ENCODE data around the gene DZIP1L.

The DZIP1L gene

DNA sequence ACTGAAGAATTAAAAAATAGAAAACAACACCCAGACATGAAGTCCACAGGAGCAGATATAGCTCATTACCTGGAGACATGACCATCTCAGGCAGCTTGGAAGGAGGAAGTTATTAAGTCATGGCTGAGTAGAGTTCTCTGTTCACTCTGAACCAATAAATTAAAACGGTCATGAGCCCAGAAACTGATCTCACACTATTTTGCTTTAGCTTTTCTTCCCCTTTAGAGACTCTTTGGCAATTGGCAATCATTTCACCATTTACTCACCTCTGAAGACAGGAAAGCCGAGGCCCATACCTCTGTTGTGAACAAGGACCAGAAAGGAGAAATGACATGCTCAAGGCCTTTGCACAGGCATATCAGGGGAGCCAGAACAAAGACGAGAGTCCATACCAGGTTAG is 78.8 kb downstream of the DZIP1L start:
- H3K4me3 ChIP-seq (ENCODE audit: low read length) = no peak overlapping the region
- no peak for DNase-seq (ENCODE audit: low read depth, low spot score)
- no CpG with 5 or more reads among the region's 3 CpGs for WGBS (ENCODE audit: insufficient coverage, insufficient read length)
- H3K36me3 ChIP-seq (ENCODE audit: control insufficient read depth, insufficient read depth, low read length) = no peaks in the 10 kb centered on the region
- no peak overlapping the region for H3K27ac ChIP-seq (ENCODE audit: low read length)
- H3K9me3 ChIP-seq (ENCODE audit: control insufficient read depth, insufficient read depth, low read length) = no peaks in the 10 kb centered on the region
- H3K27me3 ChIP-seq (ENCODE audit: control insufficient read depth, insufficient read depth, low read length) = no peaks in the 10 kb centered on the region
- H3K4me1 ChIP-seq (ENCODE audit: control insufficient read depth, insufficient read depth, low read length) = no peaks in the 10 kb centered on the region

DNA sequence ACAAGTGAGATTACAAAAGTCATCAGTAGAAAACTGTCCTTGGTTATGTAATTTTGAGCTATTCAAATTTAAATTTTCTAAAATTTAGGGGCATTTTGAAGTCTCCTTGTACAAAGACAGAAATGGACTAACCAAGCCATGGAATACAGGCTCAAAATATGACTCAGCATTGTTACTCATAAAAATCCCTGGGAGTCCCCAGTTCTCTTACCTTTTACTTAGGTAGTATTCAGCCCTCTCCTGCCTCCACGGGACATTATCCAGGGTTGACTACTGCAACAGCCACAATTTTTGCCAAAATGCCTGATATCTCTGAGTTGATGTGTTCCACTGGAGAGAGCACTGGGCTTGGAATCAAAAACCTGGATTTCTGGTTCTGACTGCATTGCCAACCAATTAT is 80.5 kb downstream of the DZIP1L start:
- WGBS (ENCODE audit: insufficient coverage, insufficient read length) = no CpG with 5 or more reads among the region's 1 CpG
- DNase-seq (ENCODE audit: low read depth, low spot score) = no peak
- Histone ChIP-seq H3K27me3 (ENCODE audit: control insufficient read depth, insufficient read depth, low read length) (no peaks in the 10 kb centered on the region), H3K4me1 (ENCODE audit: control insufficient read depth, insufficient read depth, low read length) (no peaks in the 10 kb centered on the region), H3K9me3 (ENCODE audit: control insufficient read depth, insufficient read depth, low read length) (no peaks in the 10 kb centered on the region), H3K36me3 (ENCODE audit: control insufficient read depth, insufficient read depth, low read length) (no peaks in the 10 kb centered on the region), H3K27ac (ENCODE audit: low read length) (no peak overlapping the region), H3K4me3 (ENCODE audit: low read length) (no peak overlapping the region)

DNA sequence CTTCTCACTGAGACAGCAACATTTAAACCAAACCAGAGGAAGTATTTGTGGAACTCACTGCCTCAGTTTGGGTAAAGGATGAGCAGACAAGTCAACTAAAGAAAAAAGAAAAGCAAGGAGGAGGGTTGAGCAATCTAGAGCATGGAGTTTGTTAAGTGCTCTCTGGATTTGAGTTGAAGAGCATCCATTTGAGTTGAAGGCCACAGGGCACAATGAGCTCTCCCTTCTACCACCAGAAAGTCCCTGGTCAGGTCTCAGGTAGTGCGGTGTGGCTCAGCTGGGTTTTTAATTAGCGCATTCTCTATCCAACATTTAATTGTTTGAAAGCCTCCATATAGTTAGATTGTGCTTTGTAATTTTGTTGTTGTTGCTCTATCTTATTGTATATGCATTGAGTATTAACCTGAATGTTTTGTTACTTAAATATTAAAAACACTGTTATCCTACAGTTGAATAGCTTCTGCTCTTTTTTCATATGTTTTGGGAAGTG is 82.2 kb downstream of the DZIP1L start:
- Histone ChIP-seq H3K4me3 (ENCODE audit: low read length) (no peak overlapping the region), H3K27me3 (ENCODE audit: control insufficient read depth, insufficient read depth, low read length) (no peaks in the 10 kb centered on the region), H3K9me3 (ENCODE audit: control insufficient read depth, insufficient read depth, low read length) (no peaks in the 10 kb centered on the region), H3K27ac (ENCODE audit: low read length) (no peak overlapping the region), H3K36me3 (ENCODE audit: control insufficient read depth, insufficient read depth, low read length) (no peaks in the 10 kb centered on the region), H3K4me1 (ENCODE audit: control insufficient read depth, insufficient read depth, low read length) (no peaks in the 10 kb centered on the region)
- DNase-seq (ENCODE audit: low read depth, low spot score) = no peak
- WGBS (ENCODE audit: insufficient coverage, insufficient read length) = no CpG with 5 or more reads among the region's 2 CpGs

DNA sequence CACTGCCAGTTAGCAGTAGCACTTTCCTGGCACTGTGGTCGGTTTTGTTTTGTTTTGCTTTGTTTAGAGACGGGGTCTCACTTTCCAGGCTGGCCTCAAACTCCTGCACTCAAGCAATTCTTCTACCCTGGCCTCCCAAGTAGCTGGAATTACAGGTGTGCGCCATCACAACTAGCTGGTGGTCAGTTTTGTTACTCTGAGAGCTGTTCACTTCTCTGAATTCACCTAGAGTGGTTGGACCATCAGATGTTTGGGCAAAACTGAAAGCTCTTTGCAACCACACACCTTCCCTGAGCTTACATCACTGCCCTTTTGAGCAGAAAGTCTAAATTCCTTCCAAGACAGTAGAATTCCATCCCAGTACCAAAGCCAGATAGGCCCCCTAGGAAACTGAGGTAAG is 82.8 kb downstream of the DZIP1L start:
- no peak for DNase-seq (ENCODE audit: low read depth, low spot score)
- Histone ChIP-seq H3K27me3 (ENCODE audit: control insufficient read depth, insufficient read depth, low read length) (no peaks in the 10 kb centered on the region), H3K9me3 (ENCODE audit: control insufficient read depth, insufficient read depth, low read length) (no peaks in the 10 kb centered on the region), H3K27ac (ENCODE audit: low read length) (no peak overlapping the region), H3K4me3 (ENCODE audit: low read length) (no peak overlapping the region), H3K36me3 (ENCODE audit: control insufficient read depth, insufficient read depth, low read length) (no peaks in the 10 kb centered on the region), H3K4me1 (ENCODE audit: control insufficient read depth, insufficient read depth, low read length) (no peaks in the 10 kb centered on the region)
- WGBS (ENCODE audit: insufficient coverage, insufficient read length) = no CpG with 5 or more reads among the region's 3 CpGs

DNA sequence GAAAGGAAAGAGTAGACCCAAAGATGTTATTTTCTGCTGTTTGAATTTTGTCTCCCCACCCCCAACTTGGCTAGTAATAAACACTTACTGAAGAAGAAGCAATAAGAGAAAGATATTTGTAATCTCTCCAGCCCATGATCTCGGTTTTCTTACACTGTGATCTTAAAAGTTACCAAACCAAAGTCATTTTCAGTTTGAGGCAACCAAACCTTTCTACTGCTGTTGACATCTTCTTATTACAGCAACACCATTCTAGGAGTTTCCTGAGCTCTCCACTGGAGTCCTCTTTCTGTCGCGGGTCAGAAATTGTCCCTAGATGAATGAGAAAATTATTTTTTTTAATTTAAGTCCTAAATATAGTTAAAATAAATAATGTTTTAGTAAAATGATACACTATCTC is 83.9 kb downstream of the DZIP1L start:
- no CpG with 5 or more reads among the region's 3 CpGs for WGBS (ENCODE audit: insufficient coverage, insufficient read length)
- H3K27ac ChIP-seq (ENCODE audit: low read length) = no peak overlapping the region
- no peaks in the 10 kb centered on the region for H3K27me3 ChIP-seq (ENCODE audit: control insufficient read depth, insufficient read depth, low read length)
- no peaks in the 10 kb centered on the region for H3K9me3 ChIP-seq (ENCODE audit: control insufficient read depth, insufficient read depth, low read length)
- no peak for DNase-seq (ENCODE audit: low read depth, low spot score)
- H3K4me1 ChIP-seq (ENCODE audit: control insufficient read depth, insufficient read depth, low read length) = no peaks in the 10 kb centered on the region
- no peaks in the 10 kb centered on the region for H3K36me3 ChIP-seq (ENCODE audit: control insufficient read depth, insufficient read depth, low read length)
- no peak overlapping the region for H3K4me3 ChIP-seq (ENCODE audit: low read length)

DNA sequence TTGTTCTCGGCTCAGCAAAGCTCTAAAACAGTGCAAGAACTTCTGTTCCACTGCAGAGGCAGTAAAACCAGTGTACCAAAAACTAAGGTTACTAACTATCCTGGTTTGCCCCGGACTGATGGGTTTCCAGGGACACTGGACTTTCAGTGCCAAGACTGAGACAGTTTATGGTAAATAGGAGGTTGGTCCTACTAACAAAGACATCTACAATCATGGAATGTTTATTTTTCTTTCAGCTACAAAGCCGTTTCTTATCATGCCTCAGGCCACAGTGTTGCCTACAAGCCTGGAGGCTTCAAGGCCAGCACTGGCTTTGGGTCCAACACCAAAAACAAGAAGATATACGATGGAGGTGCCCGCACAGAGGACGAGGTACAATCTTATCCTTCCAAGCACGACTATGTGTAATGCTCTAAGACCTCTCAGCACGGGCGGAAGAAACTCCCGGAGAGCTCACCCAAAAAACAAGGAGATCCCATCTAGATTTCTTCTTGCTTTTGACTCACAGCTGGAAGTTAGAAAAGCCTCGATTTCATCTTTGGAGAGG is 84.6 kb downstream of the DZIP1L start:
- Histone ChIP-seq H3K27me3 (ENCODE audit: control insufficient read depth, insufficient read depth, low read length) (no peaks in the 10 kb centered on the region), H3K4me3 (ENCODE audit: low read length) (no peak overlapping the region), H3K9me3 (ENCODE audit: control insufficient read depth, insufficient read depth, low read length) (no peaks in the 10 kb centered on the region), H3K27ac (ENCODE audit: low read length) (no peak overlapping the region), H3K4me1 (ENCODE audit: control insufficient read depth, insufficient read depth, low read length) (no peaks in the 10 kb centered on the region), H3K36me3 (ENCODE audit: control insufficient read depth, insufficient read depth, low read length) (no peaks in the 10 kb centered on the region)
- no CpG with 5 or more reads among the region's 11 CpGs for WGBS (ENCODE audit: insufficient coverage, insufficient read length)
- no peak for DNase-seq (ENCODE audit: low read depth, low spot score)

DNA sequence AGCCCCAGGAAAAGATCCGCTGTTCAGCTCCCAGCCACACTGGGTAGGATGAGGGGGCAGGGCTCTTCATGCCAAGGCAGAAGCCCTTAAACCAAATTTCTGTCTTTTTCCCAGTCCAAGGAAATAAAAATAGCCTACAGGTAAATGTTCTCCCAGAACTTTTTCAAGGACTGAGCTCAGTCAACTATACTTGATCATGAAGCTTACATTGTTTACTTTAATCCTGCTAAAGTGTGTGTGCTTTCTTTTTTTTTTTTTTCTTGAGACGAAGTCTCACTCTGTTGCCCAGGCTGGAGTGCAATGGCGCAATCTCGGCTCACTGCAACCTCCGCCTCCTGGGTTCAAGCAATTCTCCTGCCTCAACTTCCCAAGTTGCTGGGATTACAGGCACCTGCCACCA is 87.6 kb downstream of the DZIP1L start:
- Histone ChIP-seq H3K4me3 (ENCODE audit: low read length) (no peak overlapping the region), H3K27ac (ENCODE audit: low read length) (no peak overlapping the region), H3K4me1 (ENCODE audit: control insufficient read depth, insufficient read depth, low read length) (no peaks in the 10 kb centered on the region), H3K36me3 (ENCODE audit: control insufficient read depth, insufficient read depth, low read length) (no peaks in the 10 kb centered on the region), H3K27me3 (ENCODE audit: control insufficient read depth, insufficient read depth, low read length) (no peaks in the 10 kb centered on the region), H3K9me3 (ENCODE audit: control insufficient read depth, insufficient read depth, low read length) (no peaks in the 10 kb centered on the region)
- no peak for DNase-seq (ENCODE audit: low read depth, low spot score)
- WGBS (ENCODE audit: insufficient coverage, insufficient read length) = no CpG with 5 or more reads among the region's 5 CpGs

DNA sequence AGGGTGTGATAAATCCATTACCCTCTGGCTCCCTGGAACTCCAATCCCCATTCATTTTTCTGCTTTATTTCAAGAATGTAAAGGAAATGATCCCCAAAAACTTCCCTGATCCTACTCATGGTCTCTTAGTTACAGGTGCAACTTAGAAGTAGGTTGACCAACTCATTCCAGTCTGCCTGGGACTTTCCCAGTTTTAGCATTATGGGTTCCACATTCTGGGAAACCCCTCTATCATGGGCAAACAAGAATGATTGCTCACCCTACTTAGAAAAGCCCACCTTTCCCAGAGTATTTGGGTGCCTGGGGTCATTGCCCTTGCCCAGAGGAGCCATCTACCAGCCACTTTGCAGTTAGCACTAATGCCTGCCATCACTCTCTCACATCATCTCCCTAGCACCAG is 89.9 kb downstream of the DZIP1L start:
- Histone ChIP-seq H3K9me3 (ENCODE audit: control insufficient read depth, insufficient read depth, low read length) (no peaks in the 10 kb centered on the region), H3K36me3 (ENCODE audit: control insufficient read depth, insufficient read depth, low read length) (no peaks in the 10 kb centered on the region), H3K27ac (ENCODE audit: low read length) (no peak overlapping the region), H3K27me3 (ENCODE audit: control insufficient read depth, insufficient read depth, low read length) (no peaks in the 10 kb centered on the region), H3K4me1 (ENCODE audit: control insufficient read depth, insufficient read depth, low read length) (no peaks in the 10 kb centered on the region), H3K4me3 (ENCODE audit: low read length) (no peak overlapping the region)
- no peak for DNase-seq (ENCODE audit: low read depth, low spot score)

DNA sequence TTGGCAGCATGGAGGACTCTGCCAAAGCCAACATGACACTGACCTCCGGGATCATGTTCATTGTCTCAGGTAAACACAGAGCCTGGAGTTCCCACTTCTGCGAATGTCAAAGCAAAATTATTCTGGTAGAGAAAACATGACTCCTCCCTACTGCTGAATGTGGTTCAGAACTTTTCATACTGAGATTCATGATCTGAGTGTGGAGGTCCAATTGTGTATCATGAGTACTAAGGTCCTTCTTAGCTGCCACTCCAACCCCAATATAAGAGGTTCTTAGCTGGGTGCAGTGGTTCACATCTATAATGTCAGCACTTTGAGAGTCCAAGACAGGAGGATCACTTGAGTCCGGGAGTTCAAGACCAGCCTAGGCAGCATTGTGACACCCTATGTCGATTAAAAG is 91.7 kb downstream of the DZIP1L start:
- no peaks in the 10 kb centered on the region for H3K9me3 ChIP-seq (ENCODE audit: control insufficient read depth, insufficient read depth, low read length)
- whole genome bisulfite sequencing (ENCODE audit: insufficient coverage, insufficient read length) = no CpG with 5 or more reads among the region's 4 CpGs
- no peak for DNase-seq (ENCODE audit: low read depth, low spot score)

DNA sequence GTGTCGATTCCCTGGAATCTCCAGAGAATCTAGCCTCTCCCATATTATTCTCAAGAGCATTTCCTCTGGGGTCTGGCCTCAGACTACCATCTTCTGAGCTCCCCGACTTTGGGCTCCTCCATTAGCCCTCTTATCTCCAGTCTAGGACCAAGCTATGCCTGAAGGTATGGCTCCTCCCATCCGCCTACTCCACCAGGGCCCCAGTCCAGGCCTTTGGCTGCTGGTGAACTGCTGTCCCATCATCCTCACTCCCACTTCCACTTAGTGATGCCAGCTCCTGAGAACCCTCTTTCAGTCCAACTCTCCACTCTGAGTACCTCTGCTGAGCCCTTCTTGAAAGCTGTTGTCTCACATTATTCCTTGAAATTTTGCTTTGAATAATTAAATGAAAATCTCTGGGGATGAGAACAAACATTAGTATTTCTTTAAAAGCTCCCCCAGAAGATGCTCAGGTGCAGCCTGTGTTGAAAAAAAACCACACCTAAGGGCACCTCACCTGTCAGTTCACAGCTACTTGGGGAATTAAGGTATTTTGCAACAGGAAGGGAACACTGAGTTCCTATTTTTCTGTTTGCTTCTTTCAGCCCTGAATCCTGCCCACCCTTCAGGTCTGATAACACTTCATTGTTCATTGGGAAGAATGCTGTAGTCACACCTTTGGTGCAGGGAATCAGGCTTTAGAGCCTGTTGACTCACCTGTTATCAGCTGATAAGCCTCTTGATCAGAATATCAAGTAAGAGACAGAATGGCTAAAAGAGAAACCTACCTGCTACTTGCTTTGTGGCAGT is 95.9 kb downstream of the DZIP1L start:
- Histone ChIP-seq H3K36me3 (ENCODE audit: control insufficient read depth, insufficient read depth, low read length) (no peaks in the 10 kb centered on the region), H3K4me3 (ENCODE audit: low read length) (no peak overlapping the region), H3K4me1 (ENCODE audit: control insufficient read depth, insufficient read depth, low read length) (no peaks in the 10 kb centered on the region), H3K27me3 (ENCODE audit: control insufficient read depth, insufficient read depth, low read length) (no peaks in the 10 kb centered on the region), H3K27ac (ENCODE audit: low read length) (no peak overlapping the region), H3K9me3 (ENCODE audit: control insufficient read depth, insufficient read depth, low read length) (no peaks in the 10 kb centered on the region)
- no CpG with 5 or more reads among the region's 3 CpGs for WGBS (ENCODE audit: insufficient coverage, insufficient read length)
- no peak for DNase-seq (ENCODE audit: low read depth, low spot score)

More for the DNA sequence above, 91.7 kb downstream of the DZIP1L start:
- no peak overlapping the region for H3K4me3 ChIP-seq (ENCODE audit: low read length)
- no peaks in the 10 kb centered on the region for H3K4me1 ChIP-seq (ENCODE audit: control insufficient read depth, insufficient read depth, low read length)
- no peaks in the 10 kb centered on the region for H3K27me3 ChIP-seq (ENCODE audit: control insufficient read depth, insufficient read depth, low read length)
- no peaks in the 10 kb centered on the region for H3K36me3 ChIP-seq (ENCODE audit: control insufficient read depth, insufficient read depth, low read length)
- no peak overlapping the region for H3K27ac ChIP-seq (ENCODE audit: low read length)

DNA sequence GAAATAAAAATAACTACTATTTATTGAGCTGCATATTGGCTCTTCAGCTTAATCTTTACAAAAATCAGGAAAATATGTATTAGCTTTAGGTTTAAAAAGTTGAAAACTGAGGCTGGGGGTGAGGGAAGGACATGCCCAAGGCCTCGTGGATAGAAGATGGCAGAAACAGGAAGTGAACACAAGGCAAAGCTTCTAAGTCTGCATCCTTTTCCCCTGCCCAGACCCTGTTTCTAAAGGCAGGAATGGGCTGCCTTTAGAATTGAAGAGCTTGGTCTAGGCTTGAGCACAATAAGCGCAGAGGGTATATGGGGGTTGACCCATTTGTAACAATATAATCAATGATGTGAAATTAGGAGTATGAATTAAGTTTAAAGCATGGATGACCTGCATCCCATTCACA is 99.3 kb downstream of the DZIP1L start:
- Histone ChIP-seq H3K36me3 (ENCODE audit: control insufficient read depth, insufficient read depth, low read length) (no peaks in the 10 kb centered on the region), H3K9me3 (ENCODE audit: control insufficient read depth, insufficient read depth, low read length) (no peaks in the 10 kb centered on the region), H3K27ac (ENCODE audit: low read length) (no peak overlapping the region), H3K4me1 (ENCODE audit: control insufficient read depth, insufficient read depth, low read length) (0 out of 2 replicates have a peak, but pooled peaks cover 1% of the 10 kb centered on the region), H3K27me3 (ENCODE audit: control insufficient read depth, insufficient read depth, low read length) (no peaks in the 10 kb centered on the region), H3K4me3 (ENCODE audit: low read length) (no peak overlapping the region)
- WGBS (ENCODE audit: insufficient coverage, insufficient read length) = no CpG with 5 or more reads among the region's 2 CpGs
- no peak for DNase-seq (ENCODE audit: low read depth, low spot score)
